Umbilical cord (tissue), 2 donors: ENCODE measurements around the gene CBLIF. TPM values are rescaled to one million over a fixed set of nuclear protein-coding genes. Genes with fewer than 3 reads are reported as not detected.
"Not testable (repeated sequence)": the region's sequence is repeated elsewhere in the genome, so short reads cannot be mapped to it uniquely, and the experiment has no call there.

ENCODE experiments used
- DNase-seq: peaks from one replicate; pipeline ENCODE4 v3.0.0-alpha.2; 2015; ENCODE audit warnings: low spot score
- total RNA-seq: library from RNA; depleted of rRNA; stranded (reverse); fragments of >200 nt; gene quantifications from one replicate; pipeline ENCODE4 v1.2.3, GENCODE V29; 2014; ENCODE audit warnings: low replicate concordance; ENCODE audit not compliant: insufficient read depth

Gene CBLIF
- total RNA-seq, 1 donor from 2014 or later, result not detected

DNA sequence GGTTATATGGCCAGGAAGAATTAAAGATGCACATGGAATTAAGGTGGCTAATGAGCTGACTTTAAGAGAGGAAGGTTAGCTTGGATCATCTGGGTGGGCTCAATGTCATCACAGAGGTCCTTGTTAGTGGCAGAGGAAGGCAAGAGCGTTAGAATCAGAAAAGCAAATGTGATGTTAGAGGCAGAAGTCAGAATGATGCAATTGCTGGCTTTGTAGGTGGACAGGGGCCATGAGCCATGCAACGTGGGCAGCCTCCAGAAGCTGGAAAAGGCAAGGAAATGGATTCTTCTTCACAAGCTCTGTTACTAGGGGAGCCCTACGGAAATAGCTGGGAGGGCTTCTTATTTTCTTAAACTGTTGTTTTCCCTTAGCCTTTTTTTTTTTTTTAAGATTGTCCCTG, 2.3 kb upstream of the CBLIF start:
- DNase-seq, result no peak

- DNase-seq, result no peak
These were observed 1.3 kb upstream of the CBLIF start for GRCh38 chr11:59846556-59846955.

DNA sequence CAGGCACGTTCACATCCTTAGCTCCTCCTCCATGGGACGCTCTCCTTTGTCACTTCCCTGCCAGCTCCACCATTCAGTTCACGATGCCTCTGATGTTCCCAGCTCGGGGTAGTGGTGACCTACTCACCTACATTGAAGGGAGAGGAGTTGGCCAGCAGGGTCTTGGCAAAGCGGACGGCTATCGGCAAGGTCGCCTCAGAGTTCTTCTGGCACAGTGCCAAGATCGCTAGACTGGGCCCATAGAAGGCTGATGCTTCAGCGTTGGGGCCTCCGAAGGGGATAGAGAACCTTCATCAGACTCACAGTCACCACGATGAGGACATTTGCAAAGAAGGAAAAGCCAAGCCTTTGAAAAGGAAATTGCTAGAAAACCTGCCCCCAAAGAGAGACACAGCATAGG, 3.0 kb downstream of the CBLIF start:
- DNase-seq, result no peak

DNA sequence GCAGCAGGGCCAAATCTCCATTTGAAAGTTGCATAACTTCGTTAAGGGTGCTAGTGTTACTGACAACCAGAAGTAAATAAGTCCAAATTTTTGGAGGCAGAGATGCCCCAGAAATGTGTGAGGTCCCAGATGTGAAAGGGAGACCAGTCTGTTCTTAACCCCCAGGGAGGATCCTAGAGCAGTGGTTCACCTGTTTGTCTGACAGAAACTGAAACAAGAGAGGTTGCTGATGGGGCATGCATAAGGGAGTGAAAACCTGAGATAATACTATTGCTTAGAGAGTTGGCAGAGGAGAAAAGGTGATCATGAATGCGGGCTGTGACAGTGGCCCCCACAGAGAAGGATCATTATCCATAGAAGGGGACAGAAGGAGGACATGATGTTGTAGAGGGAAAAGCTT, 3.8 kb downstream of the CBLIF start:
- DNase-seq, result no peak

DNA sequence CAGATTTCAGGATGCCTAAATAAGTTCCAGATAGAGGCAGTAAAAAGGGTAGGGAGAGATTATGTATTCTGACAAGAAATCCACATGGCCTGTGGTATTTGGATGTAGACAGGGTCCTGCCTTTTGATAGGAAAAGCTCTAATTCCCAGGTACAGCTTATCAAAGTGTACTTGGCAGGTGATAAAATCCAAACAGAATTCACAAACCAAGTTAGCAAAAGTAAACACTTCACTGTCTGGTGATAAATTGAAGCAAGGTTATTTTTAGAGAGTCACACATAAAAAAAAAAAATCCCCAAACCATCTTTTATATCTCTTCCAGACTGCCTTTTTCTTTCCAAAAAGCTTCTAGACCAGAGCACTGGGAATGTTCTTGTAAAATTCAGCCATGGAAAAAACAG, 5.7 kb downstream of the CBLIF start:
- DNase-seq, result no peak

- DNase-seq, result no peak
These were observed 11.7 kb downstream of the CBLIF start for GRCh38 chr11:59833602-59834001.

DNA sequence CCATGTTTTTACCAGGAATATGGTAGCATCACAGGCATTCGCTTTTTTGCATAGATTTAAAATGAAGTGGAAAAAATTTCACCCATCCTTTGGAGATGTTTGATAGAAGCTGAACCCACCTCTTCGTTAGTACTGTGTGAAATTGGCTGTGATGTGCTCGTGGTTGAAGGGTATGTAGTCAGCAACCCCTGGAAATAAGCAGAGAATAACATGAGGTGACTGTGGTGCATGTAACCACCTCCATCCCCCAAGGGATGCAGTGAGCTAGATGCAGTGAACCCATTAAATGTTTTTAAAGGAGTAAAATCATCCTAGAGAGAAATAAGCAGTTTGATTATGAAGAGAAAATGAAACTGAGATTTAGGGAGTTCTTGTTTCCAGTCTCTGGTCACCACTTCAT, 15.9 kb downstream of the CBLIF start:
- no peak for DNase-seq

- DNase-seq, result peak; percentile 61
These were observed 22.2 kb downstream of the CBLIF start for GRCh38 chr11:59822989-59823566.

- no peak for DNase-seq
These were observed 26.7 kb downstream of the CBLIF start for GRCh38 chr11:59818572-59818971.

DNA sequence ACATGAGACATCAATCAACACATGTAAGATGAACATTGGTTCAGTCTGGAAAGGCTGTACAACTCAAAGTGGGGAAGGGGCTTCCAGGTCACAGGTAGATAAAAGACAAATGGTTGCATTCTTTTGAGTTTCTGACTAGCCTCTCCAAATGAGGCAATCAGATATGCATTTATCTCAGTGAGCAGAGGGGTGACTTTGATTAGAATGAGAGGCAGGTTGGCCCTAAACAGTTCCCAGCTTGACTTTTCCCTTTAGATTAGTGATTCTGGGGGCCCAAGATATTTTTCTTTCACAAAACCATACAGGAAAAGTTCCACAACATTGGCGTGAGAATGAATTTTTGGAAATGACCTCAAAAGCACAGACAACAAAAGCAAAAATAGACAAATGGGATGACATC, 28.9 kb downstream of the CBLIF start:
- not testable (repeated sequence) for DNase-seq

- no peak for DNase-seq
These were observed 29.5 kb downstream of the CBLIF start for GRCh38 chr11:59815754-59816153.

DNA sequence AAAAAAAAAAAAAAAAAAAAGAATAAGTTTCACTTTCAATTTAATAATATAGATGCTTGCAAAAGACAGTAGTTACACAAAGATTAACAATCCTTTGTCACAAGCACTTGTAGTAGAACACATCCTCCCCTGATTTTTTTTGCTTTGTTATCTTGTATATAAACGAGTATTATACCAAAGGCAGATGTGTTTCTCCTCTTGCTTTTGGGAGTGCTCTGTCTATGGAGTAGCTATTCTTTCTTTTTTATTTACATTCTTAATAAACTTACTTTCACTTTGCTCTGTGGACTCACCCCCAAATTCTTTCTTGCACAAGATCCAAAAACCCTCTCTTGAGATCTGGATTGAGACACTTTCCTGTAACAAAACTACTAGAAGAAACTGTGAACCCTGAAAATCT, 31.3 kb downstream of the CBLIF start:
- DNase-seq, result no peak

DNA sequence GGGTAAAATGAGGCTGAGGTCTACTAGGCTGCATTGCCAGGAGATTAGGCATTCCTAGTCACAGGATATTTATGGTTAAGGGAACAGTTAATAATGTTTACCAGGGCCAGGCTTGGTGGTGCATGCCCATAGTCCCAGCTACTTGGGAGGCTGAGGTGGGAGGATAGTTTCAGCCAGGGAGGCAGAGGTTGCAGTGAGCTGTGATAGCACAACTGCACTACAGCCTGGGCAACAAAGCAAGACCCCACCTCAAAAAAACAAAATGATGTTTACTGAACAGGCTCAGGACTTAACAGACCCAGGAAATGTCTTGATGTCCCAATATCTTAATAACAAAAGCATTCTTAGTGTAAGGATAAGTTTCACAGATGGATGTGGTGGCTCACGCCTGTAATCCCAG, 31.9 kb downstream of the CBLIF start:
- no peak for DNase-seq

DNA sequence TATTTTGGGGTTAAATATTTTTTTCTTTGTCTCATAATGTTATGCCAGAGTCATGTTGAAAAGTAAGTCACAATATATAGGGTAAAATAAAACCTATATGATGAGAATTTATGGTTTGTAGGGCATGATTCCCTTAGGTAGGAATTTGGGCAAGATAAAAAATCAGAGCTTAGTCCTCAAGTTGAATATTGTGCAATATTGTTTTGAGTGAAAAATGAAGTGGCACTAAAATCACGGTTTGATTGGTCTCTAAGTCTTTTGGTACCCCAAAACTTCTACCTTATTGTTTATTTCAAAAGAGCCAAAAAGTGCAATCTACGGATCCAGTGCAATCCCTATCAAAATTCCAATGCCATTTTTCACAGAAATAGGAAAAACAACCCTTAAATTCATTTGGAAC, 33.1 kb downstream of the CBLIF start:
- no peak for DNase-seq

GRCh38 chr11:59810911-59811259, 34.4 kb downstream of the CBLIF start:
- peak; percentile 92 for DNase-seq

GRCh38 chr11:59810189-59810910, 34.9 kb downstream of the CBLIF start, which contains the start of gene MRPL16:
Gene MRPL16 (minus strand): TSS chr11:59810778. CDS start chr11:59810658, 120 bp downstream.
- no peak for DNase-seq

GRCh38 chr11:59807047-59807610, 38.2 kb downstream of the CBLIF start:
- no peak for DNase-seq

DNA sequence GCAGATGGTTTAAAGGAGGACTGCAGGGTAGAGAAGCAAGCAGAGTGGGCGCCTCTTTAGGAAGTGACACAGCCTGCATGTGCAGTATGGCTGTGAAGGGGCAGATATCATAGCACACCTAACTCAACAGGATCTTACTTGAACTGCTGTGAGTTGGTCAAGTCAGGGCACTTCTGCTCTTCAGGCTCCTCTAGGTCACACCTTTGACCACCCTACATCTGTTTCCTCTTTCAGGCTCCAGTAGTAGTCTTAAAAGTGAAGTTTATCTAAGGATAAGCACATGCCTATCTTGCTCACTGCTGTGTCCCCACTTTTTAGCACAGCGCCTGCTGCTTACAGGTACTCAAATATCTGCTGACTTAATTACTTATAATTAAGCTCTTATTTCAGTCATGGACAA, 41.2 kb downstream of the CBLIF start:
- no peak for DNase-seq

DNA sequence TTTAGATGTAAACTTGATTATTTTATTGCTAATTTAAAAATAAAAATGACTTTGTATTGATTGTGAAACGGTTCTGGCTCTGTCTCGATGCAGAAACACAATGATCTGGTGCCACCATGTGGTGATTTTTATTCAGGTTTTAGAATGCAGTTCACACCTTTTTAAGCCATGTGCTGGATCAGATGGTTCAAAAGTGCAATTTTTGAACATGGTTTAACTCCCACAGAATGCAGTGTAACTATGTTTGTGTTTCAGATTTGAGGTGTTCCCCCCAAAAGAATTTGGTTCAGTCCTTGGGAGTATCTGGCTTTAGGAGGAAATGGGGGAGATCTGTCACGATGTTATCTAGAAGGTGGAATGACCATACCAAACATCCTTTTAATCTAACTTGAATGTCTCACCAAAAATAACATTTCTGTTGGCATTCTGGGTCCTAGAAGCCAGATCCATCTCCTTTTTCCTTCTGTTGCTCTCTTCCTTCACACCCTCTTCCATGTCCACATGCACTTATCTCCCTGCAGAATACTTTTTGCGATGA, 42.6 kb downstream of the CBLIF start:
- peak; percentile 58 for DNase-seq

- no peak for DNase-seq
These were observed 43.2 kb downstream of the CBLIF start for GRCh38 chr11:59801981-59802638.

GRCh38 chr11:59801160-59801706, 44.1 kb downstream of the CBLIF start:
- DNase-seq, result no peak

- DNase-seq, result no peak
These were observed 44.8 kb downstream of the CBLIF start for GRCh38 chr11:59800390-59801025.
